ENCODE results near the gene TAS2R1. TPM values are rescaled to one million over a fixed set of nuclear protein-coding genes. Genes with fewer than 3 reads are reported as not detected.

Gene TAS2R1
- total and polyA plus RNA-seq, 8 donors = not detected

DNA sequence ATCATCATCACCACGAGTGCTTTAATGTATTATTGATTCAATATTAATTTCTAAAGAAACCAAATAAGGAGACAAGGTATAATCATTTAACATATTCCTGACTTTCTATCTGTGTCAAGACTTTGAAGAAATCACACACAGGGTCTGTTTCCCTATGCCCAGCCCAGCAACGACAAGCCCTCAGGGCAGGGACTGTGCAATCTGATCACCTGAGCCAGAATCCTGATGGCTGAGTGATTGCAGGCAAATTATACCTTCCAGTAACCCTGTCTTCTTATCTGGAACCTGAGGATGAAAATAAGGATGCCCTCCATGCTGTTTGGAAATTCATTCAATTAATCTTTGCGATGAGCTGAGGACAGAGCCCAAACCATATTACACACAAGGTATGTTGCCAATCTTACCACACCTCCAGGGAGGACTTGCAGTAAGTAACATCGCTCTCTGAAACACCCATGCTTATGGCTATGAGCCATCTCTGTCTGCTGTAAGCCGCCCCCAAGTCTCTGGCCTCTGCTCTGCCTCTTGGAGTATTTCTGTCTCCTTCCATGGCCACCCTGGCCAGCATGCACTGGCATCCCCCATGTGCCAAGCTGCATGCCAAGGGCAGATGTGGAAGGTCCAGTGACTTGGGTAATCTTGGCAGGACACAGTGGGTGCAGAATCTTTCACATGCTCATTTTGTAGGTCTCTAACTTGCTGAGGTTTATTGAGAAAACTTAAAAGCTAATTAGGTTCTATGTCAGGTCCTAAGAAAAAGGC, 10.6 kb downstream of the TAS2R1 start:
- Histone ChIP-seq H3K4me3 (no peak overlapping the region), H3K27ac (no peak overlapping the region), H3K27me3 (no peaks in the 10 kb centered on the region), H3K4me1 (peaks cover 0 to 4% (median 4%) of the 10 kb centered on the region in 3 donors), H3K9me3 (no peaks in the 10 kb centered on the region), H3K36me3 (no peaks in the 10 kb centered on the region)
- TF ChIP-seq, protein P1, sequence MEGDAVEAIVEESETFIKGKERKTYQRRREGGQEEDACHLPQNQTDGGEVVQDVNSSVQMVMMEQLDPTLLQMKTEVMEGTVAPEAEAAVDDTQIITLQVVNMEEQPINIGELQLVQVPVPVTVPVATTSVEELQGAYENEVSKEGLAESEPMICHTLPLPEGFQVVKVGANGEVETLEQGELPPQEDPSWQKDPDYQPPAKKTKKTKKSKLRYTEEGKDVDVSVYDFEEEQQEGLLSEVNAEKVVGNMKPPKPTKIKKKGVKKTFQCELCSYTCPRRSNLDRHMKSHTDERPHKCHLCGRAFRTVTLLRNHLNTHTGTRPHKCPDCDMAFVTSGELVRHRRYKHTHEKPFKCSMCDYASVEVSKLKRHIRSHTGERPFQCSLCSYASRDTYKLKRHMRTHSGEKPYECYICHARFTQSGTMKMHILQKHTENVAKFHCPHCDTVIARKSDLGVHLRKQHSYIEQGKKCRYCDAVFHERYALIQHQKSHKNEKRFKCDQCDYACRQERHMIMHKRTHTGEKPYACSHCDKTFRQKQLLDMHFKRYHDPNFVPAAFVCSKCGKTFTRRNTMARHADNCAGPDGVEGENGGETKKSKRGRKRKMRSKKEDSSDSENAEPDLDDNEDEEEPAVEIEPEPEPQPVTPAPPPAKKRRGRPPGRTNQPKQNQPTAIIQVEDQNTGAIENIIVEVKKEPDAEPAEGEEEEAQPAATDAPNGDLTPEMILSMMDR (IDR thresholded peaks at IDR 0.05) = no peak
- WGBS, 2 donors = 81 to 83% methylated on average over 5 of the region's 5 CpGs
- ATAC-seq (no peak), DNase-seq (peak in 1 of 6 donors; percentile 24), FAIRE-seq (no peak)
- intact Hi-C loops (cut with DNase I) = no loop called here

DNA sequence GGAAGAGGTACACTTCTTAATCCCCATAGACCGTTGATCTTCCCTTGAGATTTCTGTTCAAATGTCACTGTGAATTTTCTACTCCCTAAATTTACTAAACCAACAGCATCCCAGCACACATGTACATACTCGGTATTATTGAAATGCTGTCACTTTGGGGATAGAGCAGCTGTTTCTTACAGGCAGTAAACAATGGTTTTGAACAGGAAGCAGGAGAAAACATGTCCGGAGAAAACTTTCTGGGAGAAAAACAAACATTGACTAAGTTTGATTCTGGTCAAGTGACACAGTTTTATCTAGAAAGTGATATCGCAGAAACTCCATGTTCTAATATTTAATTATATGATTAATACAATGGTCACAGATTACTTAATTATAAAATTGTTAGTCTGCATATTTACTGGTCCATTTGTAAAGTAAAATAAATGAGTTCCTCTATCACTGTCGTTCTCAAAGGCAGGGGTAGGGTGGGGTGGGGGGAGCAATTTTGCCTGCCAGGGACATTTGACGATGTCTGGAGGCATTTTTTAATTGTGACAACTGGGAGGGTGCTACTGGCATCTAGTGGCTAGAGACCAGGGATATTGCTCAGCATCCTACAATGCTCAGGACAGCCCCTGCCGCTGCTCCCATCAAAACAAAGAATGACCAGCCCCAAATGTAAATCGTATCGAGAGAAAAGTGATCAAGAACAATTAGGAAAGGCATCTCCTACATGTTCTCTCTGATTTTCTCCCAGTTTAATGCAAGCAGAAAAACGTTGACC, 12.2 kb downstream of the TAS2R1 start:
- FAIRE-seq = no peak
- intact Hi-C loops (cut with DNase I) = no loop called here

DNA sequence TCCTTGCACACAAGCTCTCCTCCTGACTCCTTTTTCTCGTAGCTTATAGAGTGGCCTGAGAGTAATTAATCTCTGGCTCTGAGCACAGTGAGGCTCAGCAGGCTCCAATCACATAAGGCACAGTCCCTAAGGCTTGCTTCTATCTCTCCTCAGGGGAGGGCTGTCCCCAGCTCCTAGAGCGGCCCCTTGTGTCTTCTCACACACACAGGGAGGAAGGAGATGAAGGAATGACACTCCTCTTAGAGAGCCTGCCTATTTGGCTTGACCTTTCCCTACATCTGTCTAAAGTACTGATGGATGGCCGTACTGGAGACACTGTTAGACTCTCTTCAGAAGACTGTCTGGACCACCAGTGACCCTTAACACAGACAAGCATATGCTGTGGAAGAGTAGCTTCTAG, 12.9 kb downstream of the TAS2R1 start:
- no peaks in the 10 kb centered on the region for H3K36me3 ChIP-seq
- intact Hi-C loops (cut with DNase I) = no loop called here

More for the DNA sequence above, 12.2 kb downstream of the TAS2R1 start:
- Histone ChIP-seq H3K27ac (no peak overlapping the region), H3K9me3 (no peaks in the 10 kb centered on the region), H3K27me3 (no peaks in the 10 kb centered on the region), H3K36me3 (no peaks in the 10 kb centered on the region), H3K4me3 (no peak overlapping the region), H3K4me1 (peaks cover 0 to 4% (median 4%) of the 10 kb centered on the region in 3 donors)
- 23 to 24% methylated on average over 10 of the region's 10 CpGs for WGBS, 2 donors
- peak; percentile 33 to 70 (median 42) for ATAC-seq
- DNase-seq = no peak
- TF ChIP-seq, protein P1 (IDR thresholded peaks at IDR 0.05) = no peak

DNA sequence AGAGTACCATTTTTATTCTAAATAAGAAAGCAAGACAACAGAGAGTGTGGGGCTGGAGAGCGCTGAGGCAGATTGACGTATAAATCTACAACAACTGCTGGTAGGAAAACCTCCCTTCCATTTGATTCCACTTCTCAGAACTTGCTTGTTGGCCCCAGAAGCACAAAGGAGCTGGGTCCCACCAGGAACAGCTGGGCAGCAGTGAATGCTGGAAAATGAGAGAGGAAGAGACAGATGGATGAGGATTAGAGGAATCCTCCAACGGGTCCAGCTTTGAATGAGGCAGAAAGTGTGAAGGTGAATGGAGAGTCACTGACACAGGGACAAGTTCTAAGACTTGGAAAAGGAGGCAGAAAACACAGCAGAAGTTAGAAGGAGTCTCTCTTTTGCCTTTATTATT, 14.8 kb downstream of the TAS2R1 start:
- WGBS, 2 donors = 88 to 95% methylated on average over 3 of the region's 3 CpGs
- Histone ChIP-seq H3K27me3 (no peaks in the 10 kb centered on the region), H3K4me3 (no peak overlapping the region), H3K9me3 (no peaks in the 10 kb centered on the region), H3K27ac (no peak overlapping the region), H3K4me1 (peaks cover 0 to 4% (median 4%) of the 10 kb centered on the region in 3 donors), H3K36me3 (no peaks in the 10 kb centered on the region)
- no peak for DNase-seq
- intact Hi-C loops (cut with DNase I) = no loop called here
- no peak for ATAC-seq
- TF ChIP-seq, protein P1 (IDR thresholded peaks at IDR 0.05) = no peak
- no peak for FAIRE-seq

More for the DNA sequence above, 12.9 kb downstream of the TAS2R1 start:
- Histone ChIP-seq H3K9me3 (no peaks in the 10 kb centered on the region), H3K27ac (no peak overlapping the region), H3K4me1 (peaks cover 0 to 4% (median 4%) of the 10 kb centered on the region in 3 donors), H3K27me3 (no peaks in the 10 kb centered on the region), H3K4me3 (no peak overlapping the region)
- FAIRE-seq (no peak), ATAC-seq (peak; percentile 22 to 55 (median 28)), DNase-seq (no peak)
- TF ChIP-seq, protein P1 (IDR thresholded peaks at IDR 0.05) = no peak
- WGBS, 2 donors = 56 to 68% methylated on average over 3 of the region's 3 CpGs

All from pancreas (tissue), 10 donors.